IPS-NIHi7 (cell line): ENCODE results near the gene AGPAT4.

Experiments used
- DNase-seq: peaks from one replicate; pipeline ENCODE4 v3.0.0; 2012; ENCODE audit warnings: mixed read lengths; ENCODE audit errors: extremely low spot score

The AGPAT4 gene

GRCh38 chr6:161110028-161110779 lies 163.7 kb downstream of the AGPAT4 start:
- DNase-seq: no peak

DNA sequence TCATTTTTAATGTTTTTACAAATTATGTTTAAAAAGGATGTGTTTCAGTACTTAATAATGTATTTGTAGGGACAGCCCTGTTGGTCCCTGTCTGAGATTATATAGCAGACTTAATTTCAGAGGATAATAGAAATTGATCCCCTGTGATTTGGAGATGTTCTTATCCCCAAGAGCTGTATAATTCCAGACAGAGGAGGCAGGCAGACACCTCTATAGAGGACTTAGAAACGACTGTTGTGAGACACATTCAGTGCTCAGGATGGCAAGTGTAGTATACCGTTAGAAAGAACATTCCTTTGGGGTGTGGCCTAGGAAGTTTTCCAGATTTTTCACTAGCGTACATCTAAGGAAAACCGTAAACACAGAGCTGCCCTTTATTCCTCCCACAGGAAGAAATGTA lies 164.5 kb downstream of the AGPAT4 start:
- no peak for DNase-seq

DNA sequence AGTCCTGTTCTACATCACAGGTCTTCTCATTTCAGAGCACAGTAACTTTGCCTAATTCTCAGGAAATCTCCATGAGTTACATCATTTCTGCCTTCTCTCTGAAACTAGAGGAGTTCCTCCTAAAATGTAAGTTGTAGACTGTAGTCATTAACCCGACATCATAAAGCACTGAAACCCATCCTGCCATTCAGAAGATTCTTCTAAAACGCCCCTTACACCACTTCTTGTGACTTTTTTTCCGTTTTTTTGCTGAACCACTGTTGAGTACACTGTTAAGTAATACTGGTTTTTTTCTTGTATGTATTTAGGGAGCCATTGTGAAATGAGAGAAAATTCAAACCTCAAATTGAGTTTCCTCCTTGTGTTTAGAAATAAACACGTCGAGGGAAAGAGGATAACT lies 164.9 kb downstream of the AGPAT4 start:
- DNase-seq: no peak

- no peak for DNase-seq
Measured at GRCh38 chr6:161107779-161108730, 165.8 kb downstream of the AGPAT4 start.

DNA sequence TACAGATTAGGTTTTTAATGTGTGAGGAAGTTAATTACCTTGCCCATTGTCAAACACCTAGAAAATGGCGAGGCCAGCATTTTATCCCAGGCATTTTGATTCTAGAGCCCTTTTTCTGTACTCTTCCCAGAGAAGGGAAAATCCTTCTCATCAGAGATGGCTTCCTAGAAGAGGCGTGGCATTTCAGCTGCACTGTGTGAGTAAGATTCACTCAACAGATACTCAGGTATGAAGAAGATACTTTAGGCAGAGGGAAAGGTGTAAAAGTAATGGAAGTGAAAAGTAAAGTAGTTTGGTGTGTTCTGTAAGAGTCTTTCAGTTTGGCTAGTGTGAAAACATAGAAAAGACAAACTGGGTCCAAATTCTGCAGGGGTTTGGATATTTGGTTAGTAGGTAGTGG lies 168.5 kb downstream of the AGPAT4 start:
- DNase-seq: no peak

- no peak for DNase-seq
Measured at GRCh38 chr6:161104966-161105365, 168.9 kb downstream of the AGPAT4 start.

DNA sequence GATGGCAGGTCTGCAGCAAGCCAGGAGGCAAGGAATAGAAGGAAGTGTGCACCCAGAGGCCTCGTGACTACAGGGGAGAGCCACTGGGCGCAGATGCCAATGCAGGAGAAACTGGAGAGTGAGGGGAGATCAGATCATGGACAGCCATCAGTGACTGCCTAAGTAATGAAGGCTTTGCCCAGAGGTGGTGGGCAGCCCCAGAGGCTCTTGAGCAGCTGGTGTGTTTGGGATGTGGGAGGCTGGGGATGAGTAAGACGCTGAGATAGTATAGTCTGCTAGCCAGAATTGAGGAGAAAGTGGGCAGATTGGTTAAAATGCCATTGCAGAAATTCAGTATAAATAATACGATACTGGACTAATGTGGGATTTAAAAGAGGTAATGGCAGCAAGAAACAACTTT lies 170.4 kb downstream of the AGPAT4 start:
- DNase-seq: no peak

- no peak for DNase-seq
Measured at GRCh38 chr6:161101517-161101916, 172.3 kb downstream of the AGPAT4 start.

DNA sequence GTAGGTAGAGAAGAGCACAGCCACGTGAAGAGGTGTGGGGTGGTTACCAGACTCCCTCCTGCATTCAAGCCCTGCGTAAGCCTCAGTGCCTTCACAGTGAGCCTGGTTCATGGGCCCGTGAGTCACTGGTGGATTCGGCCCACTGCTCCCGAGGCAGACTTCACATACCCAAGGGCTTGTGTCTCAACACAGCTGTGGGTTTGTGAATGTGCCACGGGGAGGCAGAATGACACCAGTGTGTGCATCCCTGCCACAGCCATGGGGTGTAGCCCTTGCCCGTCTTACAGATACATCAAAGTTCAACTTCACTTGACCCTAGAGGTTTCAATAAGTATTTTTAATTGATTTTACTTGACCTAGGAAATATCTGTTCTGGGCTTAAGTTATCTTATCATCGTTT lies 173.8 kb downstream of the AGPAT4 start:
- no peak for DNase-seq

- no peak for DNase-seq
Measured at GRCh38 chr6:161095916-161096315, 177.9 kb downstream of the AGPAT4 start.

- no peak for DNase-seq
Measured at GRCh38 chr6:161094955-161095354, 178.9 kb downstream of the AGPAT4 start.

DNA sequence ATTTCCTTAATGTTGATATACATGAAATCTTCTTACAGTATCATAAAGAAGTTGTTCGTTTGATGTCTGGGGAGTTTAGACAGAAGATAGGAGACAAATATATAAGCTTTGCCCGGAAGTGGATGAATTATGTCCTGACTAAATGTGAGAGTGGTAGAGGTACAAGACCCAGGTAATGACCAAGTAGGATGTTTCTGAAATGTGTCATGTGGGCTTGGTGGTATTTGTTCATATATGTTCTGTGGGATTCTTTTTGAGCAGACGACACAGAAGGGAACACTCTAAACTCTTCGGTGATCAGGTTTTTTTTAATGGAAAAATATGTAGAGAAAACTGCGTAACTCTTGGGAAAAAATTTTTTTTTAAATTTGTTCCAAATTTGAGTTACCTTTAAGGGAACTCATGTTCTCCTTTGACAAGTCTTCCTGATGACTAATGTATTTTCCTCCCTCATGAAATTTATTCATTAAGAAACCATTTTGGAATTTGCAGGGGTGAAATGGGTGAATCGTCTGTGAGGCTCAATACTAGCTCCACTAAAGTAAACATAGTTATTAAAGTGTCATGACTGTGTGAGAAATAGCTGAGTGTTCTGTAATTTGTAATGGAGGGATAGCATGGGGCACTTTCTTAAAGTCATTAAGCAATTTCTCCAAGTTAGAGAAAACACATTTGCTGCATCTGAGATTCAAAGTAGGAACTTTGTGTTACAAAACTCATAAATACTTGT lies 181.7 kb downstream of the AGPAT4 start:
- no peak for DNase-seq

- no peak for DNase-seq
Measured at GRCh38 chr6:161091151-161091550, 182.7 kb downstream of the AGPAT4 start.

GRCh38 chr6:161088676-161089328 lies 185.1 kb downstream of the AGPAT4 start:
- DNase-seq: no peak

GRCh38 chr6:161085246-161085645 lies 188.6 kb downstream of the AGPAT4 start:
- DNase-seq: no peak

- DNase-seq: no peak
Measured at GRCh38 chr6:161082215-161082614, 191.6 kb downstream of the AGPAT4 start.

GRCh38 chr6:161080263-161080970 lies 193.4 kb downstream of the AGPAT4 start:
- no peak for DNase-seq
